GM12872 (cell line): Measurements from ENCODE around the gene ANXA3.

ENCODE experiments used
- CTCF ChIP-seq: IDR thresholded peaks from 3 replicates; pipeline ENCODE4 v1.5.1; 2011; ENCODE audit warnings: low read depth, mild to moderate bottlenecking, low read length, moderate library complexity; ENCODE audit not compliant: insufficient read depth

The ANXA3 gene

GRCh38 chr4:78602334-78602733 is 50.8 kb downstream of the ANXA3 start:
- TF ChIP-seq CTCF: no peak

- TF ChIP-seq CTCF: no peak
Observed at GRCh38 chr4:78603384-78603783, 51.8 kb downstream of the ANXA3 start.

- TF ChIP-seq CTCF: no peak
Observed at GRCh38 chr4:78604988-78605387, 53.4 kb downstream of the ANXA3 start.

GRCh38 chr4:78606035-78606434 is 54.5 kb downstream of the ANXA3 start:
- TF ChIP-seq CTCF: no peak

- no peak for TF ChIP-seq CTCF
Observed at GRCh38 chr4:78606530-78607095, 55.0 kb downstream of the ANXA3 start.

- no peak for TF ChIP-seq CTCF
Observed at GRCh38 chr4:78608684-78609083, 57.1 kb downstream of the ANXA3 start.

- TF ChIP-seq CTCF: no peak
Observed at GRCh38 chr4:78609580-78609979, 58.0 kb downstream of the ANXA3 start.
